Right lobe of liver (tissue), 6 donors: ENCODE measurements around the gene GJB5. TPM values are rescaled to one million over a fixed set of nuclear protein-coding genes. Genes with fewer than 3 reads are reported as not detected.

Source experiments
- ATAC-seq, 4 donors: fragments of 200-7000 bp; cut with Tn5 transposase; one replicate each; pipeline ENCODE4 v1.9.1; 2020; ENCODE audit warnings: mild to moderate bottlenecking in 4 of 4, moderate library complexity in 4 of 4
- DNase-seq, 3 donors: peaks; one replicate each; pipeline ENCODE4 v3.0.0-alpha.2; 2020
- H3K27ac ChIP-seq, 3 donors: fragments of 200-600 bp; one replicate each; pipeline ENCODE4 v1.8.0; 2022
- H3K27me3 ChIP-seq, 2 donors: fragments of 200-600 bp; one replicate each; pipeline ENCODE4 v1.8.0; 2022
- H3K36me3 ChIP-seq, 4 donors: fragments of 200-600 bp; sonication (generic) in 1 of 4; one replicate each; pipeline versions ENCODE4 v1.5.1 to v1.8.0; 2017 to 2022; ENCODE audit warnings: control low read depth in 1 of 4
- H3K4me1 ChIP-seq, 4 donors: fragments of 200-600 bp; sonication (generic) in 1 of 4; one replicate each; pipeline versions ENCODE4 v1.5.1 to v1.8.0; 2017 to 2022; ENCODE audit warnings: control low read depth in 1 of 4
- H3K4me3 ChIP-seq, 3 donors: fragments of 200-600 bp; one replicate each; pipeline ENCODE4 v1.8.0; 2022
- H3K9me3 ChIP-seq, 4 donors: fragments of 200-600 bp; sonication (generic) in 1 of 4; one replicate each; pipeline versions ENCODE4 v1.5.1 to v1.8.0; 2017 to 2022; ENCODE audit warnings: control low read depth in 1 of 4
- CTCF ChIP-seq, 4 donors: fragments of 200-600 bp in 3 of 4; fragments of 450-650 bp in 1 of 4; IDR thresholded peaks; one replicate each; pipeline versions ENCODE4 v1.5.1 to v1.8.0; 2016 to 2022; ENCODE audit warnings: antibody characterized with exemption in 4 of 4, mild to moderate bottlenecking in 2 of 4
- POLR2A ChIP-seq: fragments of 450-650 bp; IDR thresholded peaks from one replicate; pipeline ENCODE4 v1.6.1; 2017; ENCODE audit warnings: antibody characterized with exemption, mild to moderate bottlenecking
- WGBS: methylation state at CpG from one replicate; pipeline ENCODE4 v1.1.6; 2018; ENCODE audit warnings: low coverage, low lambda C conversion rate; ENCODE audit not compliant: insufficient coverage; ENCODE audit errors: missing lambda C conversion rate; 5-methylcytosine and 5-hydroxymethylcytosine counted together
- intact Hi-C, 2 donors: fragments of 100-400 bp; cut with DNase I; formaldehyde crosslinking; loops; one replicate each; pipeline versions ENCODE4 v1.11.2 to v1.14.1; 2022
- total RNA-seq, 6 experiments: library from RNA; depleted of rRNA in 2 of 6; stranded (reverse); fragments of >200 nt in 2 of 6; fragmentation: NEBNext Ultra II Directional in 3 of 6; extraction: Animal tissue kit (Norgen Biotek cat#: 25700) in 3 of 6; gene quantifications; one replicate each; pipeline versions ENCODE4 v1.1.0 to v1.2.4, GENCODE V29; 2016 to 2023
- donor health status: DM: no; HTN: yes; CAD: no.
- donor health status: DM: no; HTN: no; CAD: no.
- donor health status: DM: no; HTN: no; CAD: no.
- donor health status: DM: no; HTN: yes; CAD: no.
- donor health status: DM: no; HTN: yes; CAD: no.

The GJB5 gene
- total RNA-seq, 6 experiments from 2014 or later, result not detected

GRCh38 chr1:34715139-34715538 is 39.7 kb upstream of the GJB5 start:
- Histone ChIP-seq H3K9me3 (no peaks in the 10 kb centered on the region), H3K27ac (no peak overlapping the region), H3K27me3 (no peaks in the 10 kb centered on the region), H3K4me3 (no peak overlapping the region), H3K36me3 (no peaks in the 10 kb centered on the region), H3K4me1 (no peaks in the 10 kb centered on the region)
- no peak for DNase-seq
- TF ChIP-seq CTCF (IDR thresholded peaks at IDR 0.05), result no peak
- TF ChIP-seq POLR2A, result no peak
- intact Hi-C loops, result no loop called here
- ATAC-seq, result no peak
- WGBS, result 70% methylated on average over 2 of the region's 3 CpGs

GRCh38 chr1:34721241-34721640 is 33.6 kb upstream of the GJB5 start:
- no peak for TF ChIP-seq POLR2A
- TF ChIP-seq CTCF (IDR thresholded peaks at IDR 0.05), result no peak
- intact Hi-C loops, result no loop called here
- 41% methylated on average over 4 of the region's 4 CpGs for WGBS
- no peaks in the 10 kb centered on the region for H3K9me3 ChIP-seq
- DNase-seq (no peak), ATAC-seq (no peak)
- H3K27ac ChIP-seq, result no peak overlapping the region
- H3K4me3 ChIP-seq, result no peak overlapping the region
- H3K36me3 ChIP-seq, result no peaks in the 10 kb centered on the region
- no peaks in the 10 kb centered on the region for H3K4me1 ChIP-seq
- no peaks in the 10 kb centered on the region for H3K27me3 ChIP-seq

- 59% methylated on average over 6 of the region's 6 CpGs for WGBS
- intact Hi-C loops, result no loop called here
- ATAC-seq (no peak), DNase-seq (no peak)
- H3K4me1 ChIP-seq, result no peaks in the 10 kb centered on the region
- H3K27ac ChIP-seq, result no peak overlapping the region
- TF ChIP-seq POLR2A (no peak), CTCF (IDR thresholded peaks at IDR 0.05) (no peak)
- H3K36me3 ChIP-seq, result no peaks in the 10 kb centered on the region
- no peak overlapping the region for H3K4me3 ChIP-seq
- H3K27me3 ChIP-seq, result no peaks in the 10 kb centered on the region
- no peaks in the 10 kb centered on the region for H3K9me3 ChIP-seq
These were observed 33.0 kb upstream of the GJB5 start for GRCh38 chr1:34721646-34722355.

GRCh38 chr1:34726861-34727260 is 28.0 kb upstream of the GJB5 start:
- 47% methylated on average over 5 of the region's 6 CpGs for WGBS
- no peak for TF ChIP-seq POLR2A
- no peak for TF ChIP-seq CTCF (IDR thresholded peaks at IDR 0.05)
- no peaks in the 10 kb centered on the region for H3K27me3 ChIP-seq

More at GRCh38 chr1:34726861-34727260, 28.0 kb upstream of the GJB5 start:
- Histone ChIP-seq H3K4me3 (no peak overlapping the region), H3K36me3 (no peaks in the 10 kb centered on the region), H3K9me3 (no peaks in the 10 kb centered on the region), H3K27ac (no peak overlapping the region), H3K4me1 (no peaks in the 10 kb centered on the region)
- DNase-seq (no peak), ATAC-seq (no peak)
- intact Hi-C loops, result no loop called here
